Esophagus muscularis mucosa (tissue), 4 donors: ENCODE measurements around the gene PCDHGA1. TPM values are rescaled to one million over a fixed set of nuclear protein-coding genes. Genes with fewer than 3 reads are reported as not detected.
"Not testable (repeated sequence)": the region's sequence is repeated elsewhere in the genome, so short reads cannot be mapped to it uniquely, and the experiment has no call there.

ENCODE experiments used
- DNase-seq: peaks from one replicate; pipeline ENCODE4 v3.0.0-alpha.2; 2017; ENCODE audit errors: extremely low spot score
- H3K27ac ChIP-seq, 4 donors: fragments of 200-600 bp; sonication (generic); replicated peaks in 1 of 4; 1 replicate in 3 of 4; 2 replicates in 1 of 4; pipeline ENCODE4 v1.5.1; 2016 to 2019; ENCODE audit warnings: mild to moderate bottlenecking in 1 of 4
- H3K27me3 ChIP-seq, 4 donors: fragments of 200-600 bp; sonication (generic); one replicate each; pipeline versions ENCODE4 v1.5.1 to v1.6.0; 2016 to 2019
- H3K36me3 ChIP-seq, 4 donors: fragments of 200-600 bp; sonication (generic); one replicate each; pipeline ENCODE4 v1.5.1; 2016 to 2019
- H3K4me1 ChIP-seq, 4 donors: fragments of 200-600 bp; sonication (generic); one replicate each; pipeline ENCODE4 v1.5.1; 2016 to 2019
- H3K4me3 ChIP-seq, 4 donors: fragments of 200-600 bp; sonication (generic); 1 replicate in 2 of 4; 2 replicates in 2 of 4; pipeline ENCODE4 v1.5.1; 2016 to 2019; ENCODE audit warnings: mild to moderate bottlenecking in 4 of 4, moderate library complexity in 1 of 4
- H3K9me3 ChIP-seq, 4 donors: fragments of 200-600 bp; sonication (generic); 1 replicate in 3 of 4; 2 replicates in 1 of 4; pipeline ENCODE4 v1.5.1; 2016 to 2019
- CTCF ChIP-seq, 3 experiments: fragments of 200-600 bp in 2 of 3; fragments of 450-650 bp in 1 of 3; sonication (generic) in 2 of 3; IDR thresholded peaks; one replicate each; pipeline ENCODE4 v1.5.1; 2017 to 2019; ENCODE audit warnings: antibody characterized with exemption in 3 of 3, mild to moderate bottlenecking in 2 of 3, moderate library complexity in 1 of 3
- EP300 ChIP-seq: sonication (generic); formaldehyde crosslinking; IDR thresholded peaks from one replicate; pipeline ENCODE4 v1.6.1; 2017; ENCODE audit warnings: antibody characterized with exemption
- POLR2A ChIP-seq: fragments of 450-650 bp; IDR thresholded peaks from one replicate; pipeline ENCODE4 v1.6.1; 2017; ENCODE audit warnings: antibody characterized with exemption, moderate library complexity, mild to moderate bottlenecking, low read depth
- POLR2AphosphoS5 ChIP-seq, 2 donors: sonication (generic); formaldehyde crosslinking; IDR thresholded peaks; one replicate each; pipeline ENCODE4 v1.6.1; 2017; ENCODE audit warnings: antibody characterized with exemption in 2 of 2
- WGBS: methylation state at CpG from one replicate; pipeline ENCODE4 v1.1.5; 2018; 5-methylcytosine and 5-hydroxymethylcytosine counted together
- intact Hi-C: fragments of 100-400 bp; cut with DNase I; formaldehyde crosslinking; loops from one replicate; pipeline ENCODE4 v1.15.1; 2023
- total RNA-seq, 4 donors: library from RNA; depleted of rRNA; stranded (reverse); fragments of >200 nt; gene quantifications; one replicate each; pipeline versions ENCODE4 v1.1.0 to v1.2.1, GENCODE V29; 2016

The PCDHGA1 gene
- total RNA-seq, 4 donors from 2014 or later = 0.45 to 1.2 (median 0.76) TPM

DNA sequence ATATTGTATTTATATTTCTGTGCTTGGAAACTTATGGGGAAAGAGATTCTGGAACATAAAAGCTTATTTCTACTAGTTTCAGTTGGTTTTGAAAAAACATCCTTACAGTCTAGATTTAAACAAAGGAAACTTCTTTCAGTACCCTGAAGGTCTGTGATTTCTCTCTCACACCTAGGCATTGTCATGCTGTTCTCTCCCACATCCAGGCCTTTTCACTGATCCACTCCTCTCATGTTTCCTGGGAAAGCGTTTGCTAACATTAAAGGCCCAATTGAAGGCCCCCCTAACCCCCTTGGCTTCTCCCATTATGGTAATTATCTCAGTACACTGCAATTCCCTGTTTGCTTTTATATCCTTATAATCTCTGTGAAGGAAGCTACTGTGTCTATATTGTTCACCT, 12.5 kb downstream of the PCDHGA1 start:
- DNase-seq = no peak
- no peak overlapping the region for H3K27ac ChIP-seq
- H3K4me3 ChIP-seq = no peak overlapping the region
- no peaks in the 10 kb centered on the region for H3K4me1 ChIP-seq
- H3K27me3 ChIP-seq = peaks cover 0 to 67% (median 0%) of the 10 kb centered on the region in 4 donors
- no peaks in the 10 kb centered on the region for H3K36me3 ChIP-seq
- intact Hi-C loops = no loop called here
- H3K9me3 ChIP-seq = peaks cover 0 to 100% (median 84%) of the 10 kb centered on the region in 4 donors
- WGBS = 47% methylated on average over 1 of the region's 1 CpG
- TF ChIP-seq EP300 (no peak), CTCF (IDR thresholded peaks at IDR 0.05) (no peak), POLR2AphosphoS5 (IDR thresholded peaks at IDR 0.05) (no peak), POLR2A (no peak)

GRCh38 chr5:141343242-141343952, 13.1 kb downstream of the PCDHGA1 start, which contains the start of gene PCDHGA3:
Gene PCDHGA3, plus strand, starts transcription at chr5:141343829. Its CDS starts 205 bp downstream, at chr5:141344034.
- DNase-seq = no peak
- intact Hi-C loops = no loop called here
- no peak for TF ChIP-seq POLR2AphosphoS5 (IDR thresholded peaks at IDR 0.05)
- peak in 1 of 3 experiments; percentile 15 for TF ChIP-seq CTCF (IDR thresholded peaks at IDR 0.05)
- TF ChIP-seq POLR2A = no peak
- no peak for TF ChIP-seq EP300
- Histone ChIP-seq H3K27ac (no peak within 1 kb of the TSS), H3K27me3 (peaks cover 0 to 60% (median 0%) of the 10 kb centered on the region in 4 donors), H3K36me3 (no peaks in the 10 kb centered on the region), H3K4me1 (no peaks in the 10 kb centered on the region), H3K4me3 (peak within 1 kb of the TSS; percentile 26 to 30 (median 29)), H3K9me3 (peaks cover 0 to 100% (median 81%) of the 10 kb centered on the region in 4 donors)
- WGBS = 28% methylated on average over 9 of the region's 9 CpGs

DNA sequence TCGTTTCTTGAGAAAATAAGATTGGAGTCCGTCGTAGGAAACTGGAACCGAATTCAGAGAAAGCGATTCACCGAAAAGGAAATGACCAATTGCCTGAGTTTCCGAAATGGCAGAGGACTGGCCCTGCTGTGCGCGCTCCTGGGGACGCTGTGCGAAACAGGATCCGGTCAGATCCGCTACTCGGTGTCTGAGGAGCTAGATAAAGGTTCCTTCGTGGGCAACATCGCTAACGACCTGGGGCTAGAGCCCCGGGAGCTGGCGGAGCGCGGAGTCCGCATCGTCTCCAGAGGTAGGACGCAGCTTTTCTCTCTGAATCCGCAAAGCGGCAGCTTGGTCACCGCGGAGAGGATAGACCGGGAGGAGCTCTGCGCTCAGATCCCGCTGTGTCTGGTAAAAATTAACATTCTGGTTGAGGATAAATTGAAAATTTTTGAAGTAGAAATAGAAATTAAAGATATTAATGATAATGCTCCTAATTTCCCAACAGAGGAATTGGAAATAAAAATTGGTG, 13.7 kb downstream of the PCDHGA1 start:
- Histone ChIP-seq H3K4me3 (peak overlapping the region; percentile 26 to 30 (median 29)), H3K27me3 (peaks cover 0 to 54% (median 0%) of the 10 kb centered on the region in 4 donors), H3K9me3 (peaks cover 0 to 98% (median 81%) of the 10 kb centered on the region in 4 donors), H3K27ac (no peak overlapping the region), H3K4me1 (no peaks in the 10 kb centered on the region), H3K36me3 (no peaks in the 10 kb centered on the region)
- no peak for TF ChIP-seq POLR2AphosphoS5 (IDR thresholded peaks at IDR 0.05)
- no peak for TF ChIP-seq CTCF (IDR thresholded peaks at IDR 0.05)
- TF ChIP-seq EP300 = no peak
- DNase-seq = no peak
- intact Hi-C loops = no loop called here
- WGBS = 23% methylated on average over 31 of the region's 31 CpGs

DNA sequence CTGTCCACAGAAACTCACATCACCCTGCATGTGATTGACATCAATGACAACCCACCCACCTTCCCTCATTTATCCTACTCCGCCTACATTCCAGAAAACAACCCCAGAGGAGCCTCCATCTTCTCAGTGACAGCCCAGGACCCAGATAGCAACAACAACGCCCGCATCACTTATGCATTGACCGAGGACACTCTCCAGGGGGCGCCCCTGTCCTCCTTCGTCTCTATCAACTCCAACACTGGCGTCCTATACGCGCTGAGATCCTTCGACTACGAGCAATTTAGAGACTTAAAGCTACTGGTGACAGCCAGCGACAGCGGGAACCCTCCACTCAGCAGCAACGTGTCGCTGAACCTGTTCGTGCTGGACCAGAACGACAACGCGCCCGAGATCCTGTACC, 15.0 kb downstream of the PCDHGA1 start:
- no peak overlapping the region for H3K27ac ChIP-seq
- H3K27me3 ChIP-seq = peaks cover 0 to 50% (median 0%) of the 10 kb centered on the region in 4 donors
- H3K9me3 ChIP-seq = peaks cover 0 to 98% (median 78%) of the 10 kb centered on the region in 4 donors
- H3K4me1 ChIP-seq = no peaks in the 10 kb centered on the region
- TF ChIP-seq CTCF (IDR thresholded peaks at IDR 0.05) = no peak
- TF ChIP-seq POLR2AphosphoS5 (IDR thresholded peaks at IDR 0.05) = no peak
- TF ChIP-seq POLR2A = no peak
- no peak for TF ChIP-seq EP300
- intact Hi-C loops = no loop called here
- DNase-seq = no peak
- no peaks in the 10 kb centered on the region for H3K36me3 ChIP-seq
- H3K4me3 ChIP-seq = no peak overlapping the region
- WGBS = 39% methylated on average over 13 of the region's 20 CpGs

DNA sequence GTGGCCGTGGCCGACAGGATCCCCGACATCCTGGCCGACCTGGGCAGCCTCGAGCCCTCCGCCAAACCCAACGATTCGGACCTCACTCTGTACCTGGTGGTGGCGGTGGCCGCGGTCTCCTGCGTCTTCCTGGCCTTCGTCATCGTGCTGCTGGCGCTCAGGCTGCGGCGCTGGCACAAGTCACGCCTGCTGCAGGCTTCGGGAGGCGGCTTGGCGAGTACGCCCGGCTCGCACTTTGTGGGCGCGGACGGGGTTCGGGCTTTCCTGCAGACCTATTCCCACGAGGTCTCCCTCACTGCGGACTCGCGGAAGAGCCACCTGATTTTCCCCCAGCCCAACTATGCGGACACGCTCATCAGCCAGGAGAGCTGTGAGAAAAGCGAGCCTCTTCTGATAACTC, 15.7 kb downstream of the PCDHGA1 start:
- DNase-seq, H3K27ac ChIP-seq, H3K4me3 ChIP-seq, H3K36me3 ChIP-seq, H3K4me1 ChIP-seq, intact Hi-C loops: not testable (repeated sequence)
- Histone ChIP-seq H3K27me3 (peaks cover 0 to 48% (median 0%) of the 10 kb centered on the region in 4 donors), H3K9me3 (peaks cover 0 to 98% (median 80%) of the 10 kb centered on the region in 4 donors)
- WGBS = 46% methylated on average over 8 of the region's 35 CpGs
